Measurements from ENCODE around the gene TICRR. TPM values are rescaled to one million over a fixed set of nuclear protein-coding genes. Genes with fewer than 3 reads are reported as not detected.
A peak's percentile ranks its signal among the peaks of the same experiment; 100 is the strongest.

The TICRR gene, protein sequence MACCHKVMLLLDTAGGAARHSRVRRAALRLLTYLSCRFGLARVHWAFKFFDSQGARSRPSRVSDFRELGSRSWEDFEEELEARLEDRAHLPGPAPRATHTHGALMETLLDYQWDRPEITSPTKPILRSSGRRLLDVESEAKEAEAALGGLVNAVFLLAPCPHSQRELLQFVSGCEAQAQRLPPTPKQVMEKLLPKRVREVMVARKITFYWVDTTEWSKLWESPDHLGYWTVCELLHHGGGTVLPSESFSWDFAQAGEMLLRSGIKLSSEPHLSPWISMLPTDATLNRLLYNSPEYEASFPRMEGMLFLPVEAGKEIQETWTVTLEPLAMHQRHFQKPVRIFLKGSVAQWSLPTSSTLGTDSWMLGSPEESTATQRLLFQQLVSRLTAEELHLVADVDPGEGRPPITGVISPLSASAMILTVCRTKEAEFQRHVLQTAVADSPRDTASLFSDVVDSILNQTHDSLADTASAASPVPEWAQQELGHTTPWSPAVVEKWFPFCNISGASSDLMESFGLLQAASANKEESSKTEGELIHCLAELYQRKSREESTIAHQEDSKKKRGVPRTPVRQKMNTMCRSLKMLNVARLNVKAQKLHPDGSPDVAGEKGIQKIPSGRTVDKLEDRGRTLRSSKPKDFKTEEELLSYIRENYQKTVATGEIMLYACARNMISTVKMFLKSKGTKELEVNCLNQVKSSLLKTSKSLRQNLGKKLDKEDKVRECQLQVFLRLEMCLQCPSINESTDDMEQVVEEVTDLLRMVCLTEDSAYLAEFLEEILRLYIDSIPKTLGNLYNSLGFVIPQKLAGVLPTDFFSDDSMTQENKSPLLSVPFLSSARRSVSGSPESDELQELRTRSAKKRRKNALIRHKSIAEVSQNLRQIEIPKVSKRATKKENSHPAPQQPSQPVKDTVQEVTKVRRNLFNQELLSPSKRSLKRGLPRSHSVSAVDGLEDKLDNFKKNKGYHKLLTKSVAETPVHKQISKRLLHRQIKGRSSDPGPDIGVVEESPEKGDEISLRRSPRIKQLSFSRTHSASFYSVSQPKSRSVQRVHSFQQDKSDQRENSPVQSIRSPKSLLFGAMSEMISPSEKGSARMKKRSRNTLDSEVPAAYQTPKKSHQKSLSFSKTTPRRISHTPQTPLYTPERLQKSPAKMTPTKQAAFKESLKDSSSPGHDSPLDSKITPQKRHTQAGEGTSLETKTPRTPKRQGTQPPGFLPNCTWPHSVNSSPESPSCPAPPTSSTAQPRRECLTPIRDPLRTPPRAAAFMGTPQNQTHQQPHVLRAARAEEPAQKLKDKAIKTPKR (N-terminal part only)
- 6.6 and 8.5 TPM in 2 replicates for total RNA-seq (2022)
- Bru-seq, nascent RNA, result percentile 58 among the genes with signal in this experiment
- BruChase-seq, experiment 1, labeled RNA remaining after a 6-hour chase, result percentile 49 among the genes with signal in this experiment
- percentile 58 among the genes with signal in this experiment for BruChase-seq, experiment 2, labeled RNA remaining after a 2-hour chase
- long read RNA-seq, full-length matches to known transcripts, result 1 of 4 reads
- long read RNA-seq, partial matches to known transcripts, result 2 of 4 reads
- long read RNA-seq, other reads (novel, unspliced or antisense), result 1 of 4 reads

DNA sequence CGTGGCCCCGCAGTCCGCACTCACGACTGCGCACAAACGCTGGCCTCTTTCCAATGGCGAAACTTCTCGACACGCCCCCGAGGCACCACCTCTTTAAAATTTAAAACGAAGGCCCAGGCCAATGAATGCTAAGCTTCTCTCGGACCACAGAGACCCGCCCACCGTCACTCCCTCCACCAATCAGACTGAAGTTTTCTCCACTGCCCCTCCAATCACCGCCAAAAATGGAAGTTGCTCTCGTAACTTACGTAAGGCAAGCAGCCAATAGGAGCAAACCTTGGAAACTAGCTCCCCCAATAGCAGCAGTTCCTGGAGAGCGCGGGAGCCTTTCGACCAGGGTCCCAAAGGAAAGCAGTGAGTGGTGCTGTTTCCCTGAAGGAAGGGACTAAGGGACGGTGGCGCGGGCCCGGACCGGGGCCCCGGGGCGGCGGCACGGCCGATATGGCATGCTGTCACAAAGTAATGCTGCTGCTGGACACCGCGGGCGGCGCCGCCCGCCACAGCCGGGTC is at the start of gene TICRR:
TSS of gene TICRR (plus strand) at position 324 of the 510 bp plus-strand sequence. CDS start at position 442, 118 bp downstream.
- H3K4me3 Mint-ChIP-seq (ENCODE audit: unreplicated experiment), result peak within 1 kb of the TSS; percentile 77
- ChIA-PET POLR2A (interaction anchor here (0.7 to 1.7 kb wide), 7 partner anchors 9 to 240 kb away, joined by 3 to 6 read pairs (median 3); partner anchors contain the start of gene POLG), CTCF (interaction anchor here (0.6 to 1.6 kb wide), 7 partner anchors 10 to 517 kb away, joined by 3 to 5 read pairs (median 3); no protein-coding TSS in a partner anchor)
- peak; percentile 100 for DNase-seq (ENCODE audit: unreplicated experiment)
- H3K9me3 Mint-ChIP-seq (ENCODE audit: unreplicated experiment), result no peaks in the 10 kb centered on the region
- intact Hi-C loops (cut with micrococcal nuclease), result no loop called here
- peaks cover 11% of the 10 kb centered on the region for H3K27me3 Mint-ChIP-seq (ENCODE audit: insufficient read depth, unreplicated experiment)
- H3K27ac Mint-ChIP-seq (ENCODE audit: low read depth, unreplicated experiment), result peak within 1 kb of the TSS; percentile 71
- no TSS peak for BruUV-seq (replicated peaks)
- TF ChIP-seq, protein P1, sequence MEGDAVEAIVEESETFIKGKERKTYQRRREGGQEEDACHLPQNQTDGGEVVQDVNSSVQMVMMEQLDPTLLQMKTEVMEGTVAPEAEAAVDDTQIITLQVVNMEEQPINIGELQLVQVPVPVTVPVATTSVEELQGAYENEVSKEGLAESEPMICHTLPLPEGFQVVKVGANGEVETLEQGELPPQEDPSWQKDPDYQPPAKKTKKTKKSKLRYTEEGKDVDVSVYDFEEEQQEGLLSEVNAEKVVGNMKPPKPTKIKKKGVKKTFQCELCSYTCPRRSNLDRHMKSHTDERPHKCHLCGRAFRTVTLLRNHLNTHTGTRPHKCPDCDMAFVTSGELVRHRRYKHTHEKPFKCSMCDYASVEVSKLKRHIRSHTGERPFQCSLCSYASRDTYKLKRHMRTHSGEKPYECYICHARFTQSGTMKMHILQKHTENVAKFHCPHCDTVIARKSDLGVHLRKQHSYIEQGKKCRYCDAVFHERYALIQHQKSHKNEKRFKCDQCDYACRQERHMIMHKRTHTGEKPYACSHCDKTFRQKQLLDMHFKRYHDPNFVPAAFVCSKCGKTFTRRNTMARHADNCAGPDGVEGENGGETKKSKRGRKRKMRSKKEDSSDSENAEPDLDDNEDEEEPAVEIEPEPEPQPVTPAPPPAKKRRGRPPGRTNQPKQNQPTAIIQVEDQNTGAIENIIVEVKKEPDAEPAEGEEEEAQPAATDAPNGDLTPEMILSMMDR (IDR thresholded peaks at IDR 0.05; ENCODE audit: unreplicated experiment), result no peak
- peaks cover 27% of the 10 kb centered on the region for H3K4me1 Mint-ChIP-seq (ENCODE audit: insufficient read depth, unreplicated experiment)
- no peaks in the 10 kb centered on the region for H3K36me3 Mint-ChIP-seq (ENCODE audit: insufficient read depth, unreplicated experiment)

DNA sequence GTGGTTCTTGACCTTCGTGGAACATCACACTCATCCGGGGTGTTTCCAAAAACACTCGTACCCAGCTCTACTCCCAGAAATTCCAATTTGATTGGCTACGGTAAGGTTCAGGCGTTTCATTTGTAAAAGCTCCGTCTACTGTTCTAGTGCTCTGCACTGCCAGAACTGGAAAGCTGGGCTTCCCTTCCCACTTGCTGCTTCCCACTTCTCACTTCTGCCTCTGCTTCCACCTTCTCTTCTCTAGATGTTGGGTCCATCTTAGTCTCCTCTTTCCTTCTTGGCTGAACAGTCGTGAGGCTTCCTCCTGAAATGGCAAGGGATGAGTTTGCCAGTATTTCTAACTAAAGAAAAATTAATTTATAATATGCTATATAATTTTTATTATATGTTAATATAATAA is 49.1 kb upstream of the TICRR start:
- intact Hi-C loops (cut with micrococcal nuclease), result no loop called here
- Mint-ChIP-seq H3K4me1 (ENCODE audit: insufficient read depth, unreplicated experiment) (no peaks in the 10 kb centered on the region), H3K4me3 (ENCODE audit: unreplicated experiment) (no peak overlapping the region), H3K27me3 (ENCODE audit: insufficient read depth, unreplicated experiment) (no peaks in the 10 kb centered on the region), H3K27ac (ENCODE audit: low read depth, unreplicated experiment) (no peak overlapping the region), H3K9me3 (ENCODE audit: unreplicated experiment) (no peaks in the 10 kb centered on the region), H3K36me3 (ENCODE audit: insufficient read depth, unreplicated experiment) (no peaks in the 10 kb centered on the region)
- CTCF ChIA-PET, result interaction anchor here (0.6 to 2.5 kb wide), 2 partner anchors 168 to 171 kb away, joined by 3 to 7 read pairs; no protein-coding TSS in a partner anchor
- TF ChIP-seq, protein P1 (IDR thresholded peaks at IDR 0.05; ENCODE audit: unreplicated experiment), result no peak
- POLR2A ChIA-PET, result no interaction called here
- no TSS peak for BruUV-seq (replicated peaks)
- DNase-seq (ENCODE audit: unreplicated experiment), result no peak

DNA sequence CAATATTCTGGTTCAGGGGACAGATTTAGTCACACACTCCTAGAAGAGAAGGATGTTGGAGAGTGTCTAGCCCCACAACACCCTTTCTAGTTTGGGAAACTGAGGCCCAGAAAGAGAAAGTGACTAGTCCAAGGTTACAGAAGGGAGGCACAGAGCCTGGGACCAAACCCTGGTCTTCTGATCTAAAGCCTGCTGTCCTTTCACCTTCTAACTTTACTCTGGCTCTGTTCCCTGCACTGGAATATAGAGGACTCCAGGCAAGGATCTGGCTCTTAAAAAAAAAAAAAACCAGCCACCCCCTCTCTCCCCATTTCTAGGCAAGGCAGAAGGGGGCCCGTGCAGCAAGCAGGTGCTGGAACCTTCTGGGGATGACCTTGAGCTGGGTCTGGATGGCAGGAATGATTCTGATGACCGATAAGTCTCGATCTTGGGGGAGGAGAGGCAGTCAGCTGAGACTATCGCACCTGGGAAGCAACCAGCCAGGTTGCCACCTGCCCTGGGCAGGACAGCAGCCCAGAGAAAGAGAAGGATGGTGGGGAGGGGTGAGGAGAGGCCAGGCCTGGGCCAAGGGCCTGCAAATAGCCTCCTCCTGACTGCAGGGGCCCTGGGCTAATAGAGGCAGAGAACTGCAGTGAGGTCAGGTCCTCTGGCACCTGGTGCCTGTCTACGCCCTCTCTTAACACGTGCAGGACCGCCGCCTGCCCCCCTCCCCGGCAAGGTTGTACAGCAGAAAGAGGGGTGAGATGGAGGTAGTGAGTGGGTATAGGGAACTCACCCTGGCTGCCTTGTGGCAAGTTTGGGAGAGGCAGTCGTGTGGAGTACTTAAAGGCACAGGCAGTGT is 48.4 kb upstream of the TICRR start:
- TF ChIP-seq, protein P1 (IDR thresholded peaks at IDR 0.05; ENCODE audit: unreplicated experiment), result no peak
- intact Hi-C loops (cut with micrococcal nuclease), result no loop called here
- no peak for DNase-seq (ENCODE audit: unreplicated experiment)
- no TSS peak for BruUV-seq (replicated peaks)
- no peaks in the 10 kb centered on the region for H3K27me3 Mint-ChIP-seq (ENCODE audit: insufficient read depth, unreplicated experiment)
- ChIA-PET CTCF (interaction anchor here (0.5 to 0.6 kb wide), 2 partner anchors 29 to 172 kb away, joined by 3 read pairs; no protein-coding TSS in a partner anchor), POLR2A (no interaction called here)
- H3K4me1 Mint-ChIP-seq (ENCODE audit: insufficient read depth, unreplicated experiment), result no peaks in the 10 kb centered on the region
- H3K27ac Mint-ChIP-seq (ENCODE audit: low read depth, unreplicated experiment), result no peak overlapping the region
- no peaks in the 10 kb centered on the region for H3K9me3 Mint-ChIP-seq (ENCODE audit: unreplicated experiment)
- no peak overlapping the region for H3K4me3 Mint-ChIP-seq (ENCODE audit: unreplicated experiment)
- H3K36me3 Mint-ChIP-seq (ENCODE audit: insufficient read depth, unreplicated experiment), result no peaks in the 10 kb centered on the region
